Activated naive CD8-positive, alpha-beta T cell treated with anti-CD3 and anti-CD28 coated beads, Interleukin-2, amount 50 U/mL, for 24 hours (primary cell): Measurements from ENCODE around the gene ANKRD34A.
"Not testable (repeated sequence)": the region's sequence is repeated elsewhere in the genome, so short reads cannot be mapped to it uniquely, and the experiment has no call there.

Source experiments
- ATAC-seq: fragments of 150-1000 bp; cut with Tn5 transposase; one replicate; pipeline ENCODE4 v1.10.0; 2021
- DNase-seq: peaks from one replicate; pipeline ENCODE4 v3.0.0; 2021
- H3K27ac Mint-ChIP-seq: one replicate; pipeline ENCODE4 v1.8.0; 2021; ENCODE audit warnings: mild to moderate bottlenecking, mixed read lengths
- H3K27me3 Mint-ChIP-seq: one replicate; pipeline ENCODE4 v1.8.0; 2021; ENCODE audit warnings: mixed read lengths
- H3K36me3 Mint-ChIP-seq: one replicate; pipeline ENCODE4 v1.8.0; 2021; ENCODE audit warnings: low read depth, mixed read lengths
- H3K4me1 Mint-ChIP-seq: one replicate; pipeline ENCODE4 v1.8.0; 2021; ENCODE audit warnings: mixed read lengths
- H3K4me3 Mint-ChIP-seq: one replicate; pipeline ENCODE4 v1.8.0; 2021; ENCODE audit warnings: mild to moderate bottlenecking, moderate library complexity, mixed read lengths
- H3K9me3 Mint-ChIP-seq: one replicate; pipeline ENCODE4 v1.8.0; 2021; ENCODE audit warnings: mixed read lengths

The ANKRD34A gene

GRCh38 chr1:145953861-145954260 is 10.5 kb downstream of the ANKRD34A start:
- Mint-ChIP-seq H3K36me3 (peaks cover 16% of the 10 kb centered on the region), H3K27me3 (no peaks in the 10 kb centered on the region), H3K4me3 (no peak overlapping the region), H3K9me3 (no peaks in the 10 kb centered on the region), H3K4me1 (peaks cover 59% of the 10 kb centered on the region), H3K27ac (no peak overlapping the region)
- DNase-seq, result no peak
- ATAC-seq, result no peak

GRCh38 chr1:145952903-145953302 is 11.5 kb downstream of the ANKRD34A start:
- ATAC-seq (no peak), DNase-seq (no peak)
- peaks cover 50% of the 10 kb centered on the region for H3K4me1 Mint-ChIP-seq
- no peak overlapping the region for H3K27ac Mint-ChIP-seq
- H3K27me3 Mint-ChIP-seq, result no peaks in the 10 kb centered on the region
- peaks cover 16% of the 10 kb centered on the region for H3K36me3 Mint-ChIP-seq
- H3K9me3 Mint-ChIP-seq, result no peaks in the 10 kb centered on the region
- no peak overlapping the region for H3K4me3 Mint-ChIP-seq

DNA sequence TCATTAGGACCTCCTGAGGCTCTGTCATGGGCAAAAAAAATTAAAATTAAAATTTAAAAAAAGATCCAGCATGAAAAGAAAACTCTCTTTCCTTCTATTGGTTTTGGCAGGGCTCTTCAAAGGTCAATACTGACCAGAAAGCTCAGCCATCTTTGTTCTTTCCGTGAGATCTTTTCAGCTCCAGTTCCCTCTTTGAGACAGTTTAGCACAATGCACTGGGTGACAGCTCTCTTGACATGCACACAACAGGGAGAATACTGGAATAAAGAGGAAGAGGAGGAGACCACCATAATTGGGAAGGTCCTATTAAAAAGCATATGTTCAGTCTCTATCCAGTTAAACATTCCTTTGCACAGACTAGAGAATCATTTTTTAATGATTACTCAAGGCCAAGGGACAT is 12.8 kb downstream of the ANKRD34A start:
- no peaks in the 10 kb centered on the region for H3K9me3 Mint-ChIP-seq
- H3K4me3 Mint-ChIP-seq, result no peak overlapping the region
- peaks cover 47% of the 10 kb centered on the region for H3K4me1 Mint-ChIP-seq
- DNase-seq (no peak), ATAC-seq (no peak)
- peaks cover 24% of the 10 kb centered on the region for H3K36me3 Mint-ChIP-seq
- H3K27me3 Mint-ChIP-seq, result no peaks in the 10 kb centered on the region
- no peak overlapping the region for H3K27ac Mint-ChIP-seq

GRCh38 chr1:145949219-145949618 is 15.2 kb downstream of the ANKRD34A start:
- Mint-ChIP-seq H3K4me1 (peaks cover 28% of the 10 kb centered on the region), H3K27ac (peak overlapping the region; percentile 17), H3K27me3 (no peaks in the 10 kb centered on the region), H3K36me3 (peaks cover 30% of the 10 kb centered on the region), H3K4me3 (no peak overlapping the region), H3K9me3 (no peaks in the 10 kb centered on the region)
- no peak for DNase-seq
- no peak for ATAC-seq

DNA sequence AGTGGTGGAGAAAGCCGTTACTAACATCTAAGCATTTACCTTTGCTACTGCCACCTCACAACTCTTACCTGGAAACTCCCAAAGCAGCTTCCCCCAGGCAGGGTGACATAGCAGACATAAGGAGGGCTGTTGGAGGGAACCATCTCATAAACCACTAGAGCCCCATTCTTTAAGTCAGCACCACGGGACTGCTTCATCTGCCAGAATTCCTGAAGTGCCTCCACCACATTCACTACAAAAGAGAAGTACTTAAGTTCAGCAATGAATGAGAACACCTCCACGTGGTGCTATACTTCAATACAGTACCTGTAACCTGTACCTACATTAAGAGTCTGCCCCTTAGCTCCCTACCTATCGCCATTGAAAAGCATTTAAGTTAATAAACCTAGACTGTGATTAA is 16.8 kb downstream of the ANKRD34A start:
- Mint-ChIP-seq H3K9me3 (no peaks in the 10 kb centered on the region), H3K27ac (no peak overlapping the region), H3K4me1 (peaks cover 22% of the 10 kb centered on the region), H3K27me3 (no peaks in the 10 kb centered on the region), H3K4me3 (no peak overlapping the region), H3K36me3 (peaks cover 33% of the 10 kb centered on the region)
- ATAC-seq, result no peak
- DNase-seq, result no peak

DNA sequence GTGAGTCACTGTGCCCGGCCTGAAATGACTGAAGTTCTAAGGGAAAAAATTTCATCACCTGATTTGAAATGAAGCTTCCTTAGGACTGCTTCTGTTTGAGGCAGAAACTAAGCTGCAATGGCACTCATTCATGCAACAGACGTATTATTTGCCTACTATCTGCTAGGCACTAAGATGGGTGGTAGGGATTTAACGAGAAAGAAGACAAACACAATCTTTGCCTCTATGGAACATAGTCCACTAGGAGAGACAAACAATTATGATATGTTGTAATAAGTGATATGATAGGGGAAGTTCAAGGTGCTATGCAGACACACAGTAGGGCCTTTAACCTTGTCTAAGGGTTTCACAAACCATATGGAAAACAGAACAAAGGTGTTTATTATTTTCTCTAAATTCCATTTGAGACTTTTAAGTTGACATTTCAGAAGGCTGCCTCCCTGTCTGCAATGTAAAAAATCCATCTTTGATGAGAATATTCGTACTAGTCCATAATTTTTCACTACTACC is 17.8 kb downstream of the ANKRD34A start:
- Mint-ChIP-seq H3K4me3 (no peak overlapping the region), H3K9me3 (no peaks in the 10 kb centered on the region), H3K27me3 (no peaks in the 10 kb centered on the region), H3K36me3 (peaks cover 31% of the 10 kb centered on the region), H3K4me1 (peaks cover 18% of the 10 kb centered on the region), H3K27ac (peak overlapping the region; percentile 15)
- no peak for DNase-seq
- ATAC-seq, result no peak

GRCh38 chr1:145944532-145944931 is 19.8 kb downstream of the ANKRD34A start:
- Mint-ChIP-seq H3K27me3 (no peaks in the 10 kb centered on the region), H3K27ac (no peak overlapping the region), H3K4me3 (no peak overlapping the region), H3K36me3 (peaks cover 36% of the 10 kb centered on the region), H3K9me3 (no peaks in the 10 kb centered on the region), H3K4me1 (peaks cover 5% of the 10 kb centered on the region)
- no peak for DNase-seq
- ATAC-seq, result no peak

GRCh38 chr1:145942871-145943270 is 21.5 kb downstream of the ANKRD34A start:
- peaks cover 5% of the 10 kb centered on the region for H3K4me1 Mint-ChIP-seq
- DNase-seq (no peak), ATAC-seq (no peak)
- no peak overlapping the region for H3K27ac Mint-ChIP-seq
- no peaks in the 10 kb centered on the region for H3K27me3 Mint-ChIP-seq
- H3K9me3 Mint-ChIP-seq, result no peaks in the 10 kb centered on the region
- no peak overlapping the region for H3K4me3 Mint-ChIP-seq
- H3K36me3 Mint-ChIP-seq, result peaks cover 33% of the 10 kb centered on the region

- H3K9me3 Mint-ChIP-seq, result no peaks in the 10 kb centered on the region
- no peak for ATAC-seq
- DNase-seq, result no peak
- H3K27ac Mint-ChIP-seq, result no peak overlapping the region
- H3K36me3 Mint-ChIP-seq, result peaks cover 33% of the 10 kb centered on the region
- no peaks in the 10 kb centered on the region for H3K27me3 Mint-ChIP-seq
- peaks cover 5% of the 10 kb centered on the region for H3K4me1 Mint-ChIP-seq
- H3K4me3 Mint-ChIP-seq, result no peak overlapping the region
These were observed 22.0 kb downstream of the ANKRD34A start for GRCh38 chr1:145942405-145942804.

DNA sequence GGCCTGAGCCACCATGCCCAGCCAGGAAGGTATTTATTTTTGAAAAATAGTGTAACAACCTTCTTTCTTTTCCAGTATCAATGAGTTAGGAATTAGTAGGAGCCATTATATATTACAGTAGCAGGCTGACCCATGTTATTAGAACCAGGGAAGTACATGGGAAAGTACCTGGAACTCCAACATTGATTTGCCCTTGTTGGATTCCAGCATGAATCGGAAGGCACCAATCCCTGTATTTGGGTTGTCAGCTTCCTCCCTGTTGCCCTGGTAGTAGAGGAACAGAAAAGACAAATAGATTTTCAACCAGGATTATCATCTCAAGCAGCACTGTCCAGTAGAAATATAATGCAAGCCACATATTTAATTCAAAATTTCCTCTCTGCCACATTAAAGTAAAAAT is 26.9 kb downstream of the ANKRD34A start:
- no peak overlapping the region for H3K27ac Mint-ChIP-seq
- H3K36me3 Mint-ChIP-seq, result peaks cover 26% of the 10 kb centered on the region
- no peak for ATAC-seq

DNA sequence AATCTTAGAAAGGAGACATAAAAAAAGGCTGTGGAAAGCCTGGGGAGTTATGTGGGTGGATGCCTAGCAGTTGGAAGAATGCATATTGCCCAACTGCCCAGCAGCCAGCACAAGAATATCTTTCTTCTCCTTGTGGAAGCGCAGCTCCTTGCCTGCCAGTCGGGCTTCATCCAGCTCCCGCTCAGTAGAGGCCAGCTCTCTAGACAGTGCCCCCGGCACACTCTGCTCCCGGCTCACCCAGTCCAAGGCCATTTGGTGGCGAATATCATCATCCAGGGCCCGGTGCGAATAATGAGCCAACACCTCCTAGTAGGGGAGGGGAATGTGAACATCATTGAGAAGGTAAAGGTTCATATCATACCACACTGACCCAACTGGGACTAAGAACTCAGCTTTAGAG is 28.1 kb downstream of the ANKRD34A start:
- no peak for ATAC-seq
- Mint-ChIP-seq H3K27ac (no peak overlapping the region), H3K36me3 (peaks cover 27% of the 10 kb centered on the region), H3K27me3 (no peaks in the 10 kb centered on the region), H3K4me1 (peaks cover 16% of the 10 kb centered on the region), H3K4me3 (no peak overlapping the region), H3K9me3 (no peaks in the 10 kb centered on the region)
- DNase-seq, result no peak

More for the DNA sequence above, 26.9 kb downstream of the ANKRD34A start:
- H3K27me3 Mint-ChIP-seq, result no peaks in the 10 kb centered on the region
- no peaks in the 10 kb centered on the region for H3K9me3 Mint-ChIP-seq
- H3K4me1 Mint-ChIP-seq, result peaks cover 10% of the 10 kb centered on the region
- no peak overlapping the region for H3K4me3 Mint-ChIP-seq
- DNase-seq, result no peak

GRCh38 chr1:145935708-145936107 is 28.7 kb downstream of the ANKRD34A start:
- peaks cover 25% of the 10 kb centered on the region for H3K36me3 Mint-ChIP-seq
- H3K4me3 Mint-ChIP-seq, result no peak overlapping the region
- no peaks in the 10 kb centered on the region for H3K27me3 Mint-ChIP-seq
- H3K4me1 Mint-ChIP-seq, result peaks cover 16% of the 10 kb centered on the region
- ATAC-seq (no peak), DNase-seq (no peak)
- peak overlapping the region; percentile 19 for H3K27ac Mint-ChIP-seq
- H3K9me3 Mint-ChIP-seq, result no peaks in the 10 kb centered on the region

GRCh38 chr1:145932522-145933009 is 31.8 kb downstream of the ANKRD34A start:
- peak overlapping the region; percentile 85 for H3K27ac Mint-ChIP-seq
- H3K36me3 Mint-ChIP-seq, result peaks cover 25% of the 10 kb centered on the region
- not testable (repeated sequence) for H3K27me3 Mint-ChIP-seq, DNase-seq, ATAC-seq, H3K9me3 Mint-ChIP-seq
- H3K4me1 Mint-ChIP-seq, result peaks cover 22% of the 10 kb centered on the region
- peak overlapping the region; percentile 15 for H3K4me3 Mint-ChIP-seq

DNA sequence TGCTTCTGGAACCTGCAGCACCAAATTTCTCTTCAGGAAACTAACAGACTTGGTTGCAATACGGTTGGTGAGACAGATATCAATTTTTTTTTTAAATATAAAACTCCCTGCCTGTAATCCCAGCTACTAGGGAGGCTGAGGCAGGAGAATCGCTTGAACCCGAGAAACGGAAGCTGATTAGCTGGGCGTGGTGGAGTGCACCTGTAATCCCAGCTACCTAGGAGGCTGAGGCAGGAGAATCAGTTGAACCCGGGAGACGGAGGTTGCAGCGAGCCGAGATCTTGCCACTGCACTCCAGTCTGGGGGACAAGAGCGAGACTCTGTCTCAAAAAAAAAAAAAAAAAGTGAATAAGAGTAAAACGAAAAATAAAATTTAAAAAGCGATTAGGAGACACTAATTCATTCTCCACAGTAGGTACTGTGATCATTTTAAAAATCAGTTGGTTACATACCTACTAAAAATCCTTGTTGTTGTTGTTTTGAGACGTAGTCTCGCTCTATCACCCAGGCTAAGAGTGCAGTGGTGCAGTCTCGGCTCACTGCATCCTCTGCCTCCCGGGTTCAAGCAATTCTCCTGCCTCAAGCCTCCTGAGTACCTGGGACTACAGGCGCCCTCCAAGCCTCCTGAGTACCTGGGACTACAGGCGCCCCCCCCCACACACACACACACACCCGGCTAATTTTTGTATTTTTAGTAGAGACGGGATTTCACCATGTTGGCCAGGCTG is 36.3 kb downstream of the ANKRD34A start:
- Mint-ChIP-seq H3K4me3 (no peak overlapping the region), H3K27ac (no peak overlapping the region), H3K9me3 (no peaks in the 10 kb centered on the region), H3K4me1 (peaks cover 36% of the 10 kb centered on the region), H3K27me3 (no peaks in the 10 kb centered on the region), H3K36me3 (peaks cover 13% of the 10 kb centered on the region)
- DNase-seq (no peak), ATAC-seq (no peak)

DNA sequence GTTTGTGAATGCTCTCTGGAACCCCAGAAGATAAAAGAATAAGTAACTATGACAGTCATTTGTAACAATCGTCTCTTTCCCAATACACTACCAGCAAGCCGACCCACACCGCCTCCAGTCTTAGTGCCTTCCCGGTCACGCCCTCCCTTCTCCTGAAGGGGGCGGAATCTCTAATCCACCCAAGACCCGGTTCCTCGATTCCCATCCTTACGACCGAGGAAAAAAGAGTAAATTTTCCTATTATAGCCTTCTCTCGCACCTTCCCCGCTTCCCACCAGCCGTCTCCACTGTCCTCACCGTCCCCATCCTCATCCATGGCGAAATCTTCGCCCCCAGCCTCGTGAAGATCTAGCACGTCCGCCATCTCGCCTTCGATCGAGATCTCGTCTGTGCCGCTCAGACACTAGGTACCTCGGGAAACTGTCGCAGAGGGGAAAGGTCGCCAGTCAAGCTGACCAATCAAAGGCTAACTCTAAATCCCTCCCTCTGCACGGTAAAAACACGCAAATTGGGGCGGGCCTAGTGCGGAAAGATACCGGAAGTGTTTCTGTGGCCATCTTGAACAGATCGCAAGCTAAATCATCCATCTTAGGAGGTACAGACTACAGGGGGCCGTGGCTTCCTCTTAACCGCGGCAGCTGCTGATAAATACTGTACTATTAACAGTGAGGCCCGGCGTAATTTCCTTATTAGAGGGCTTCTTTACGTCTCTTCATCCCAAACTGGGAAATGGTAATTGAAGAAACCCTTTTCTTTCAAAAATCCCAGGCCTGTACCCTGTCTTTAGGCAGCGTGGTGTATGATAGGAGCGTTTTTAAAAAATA is 37.1 kb downstream of the ANKRD34A start, which contains the start of gene RBM8A:
Gene RBM8A (minus strand): TSS at position 422 of the 824 bp plus-strand sequence. CDS start 58 bp downstream, at position 364.
- H3K9me3 Mint-ChIP-seq, result no peaks in the 10 kb centered on the region
- peak; percentile 89 for DNase-seq

More for the DNA sequence above, 37.1 kb downstream of the ANKRD34A start, which contains the start of gene RBM8A:
- Mint-ChIP-seq H3K27ac (no peak within 1 kb of the TSS), H3K36me3 (peaks cover 17% of the 10 kb centered on the region), H3K27me3 (no peaks in the 10 kb centered on the region), H3K4me1 (peaks cover 30% of the 10 kb centered on the region), H3K4me3 (no peak within 1 kb of the TSS)
- peak; percentile 97 for ATAC-seq
